Hepatocyte (in vitro differentiated cells): ENCODE data around the gene COQ9. TPM values are rescaled to one million over a fixed set of nuclear protein-coding genes. Genes with fewer than 3 reads are reported as not detected.

Source experiments
- DNase-seq: peaks from one replicate; pipeline ENCODE4 v3.0.0-alpha.2; 2016; ENCODE audit warnings: low spot score
- H2AFZ ChIP-seq: fragments of 200-600 bp; sonication (generic); 2 replicates; pipeline ENCODE4 v1.6.0; 2016; ENCODE audit warnings: antibody characterized with exemption, mild to moderate bottlenecking
- H3K27ac ChIP-seq: fragments of 200-600 bp; sonication (generic); 2 replicates; pipeline ENCODE4 v1.5.1; 2016; ENCODE audit warnings: mild to moderate bottlenecking
- H3K27me3 ChIP-seq: fragments of 200-600 bp; sonication (generic); 2 replicates; pipeline ENCODE4 v1.6.1; 2016
- H3K36me3 ChIP-seq: fragments of 200-600 bp; sonication (generic); replicated peaks from 2 replicates; pipeline ENCODE4 v1.5.1; 2016; ENCODE audit warnings: low read depth; ENCODE audit not compliant: insufficient read depth
- H3K4me1 ChIP-seq: fragments of 200-600 bp; sonication (generic); 2 replicates; pipeline ENCODE4 v1.5.1; 2016; ENCODE audit warnings: mild to moderate bottlenecking, moderate library complexity; ENCODE audit not compliant: insufficient read depth
- H3K4me2 ChIP-seq: fragments of 200-600 bp; sonication (generic); 2 replicates; pipeline ENCODE4 v1.6.0; 2016
- H3K4me3 ChIP-seq: fragments of 200-600 bp; sonication (generic); 2 replicates; pipeline ENCODE4 v1.5.1; 2016; ENCODE audit warnings: mild to moderate bottlenecking
- H3K79me2 ChIP-seq: fragments of 200-600 bp; sonication (generic); 2 replicates; pipeline ENCODE4 v1.6.0; 2017; ENCODE audit warnings: mild to moderate bottlenecking
- H3K9me2 ChIP-seq: fragments of 200-600 bp; sonication (generic); replicated peaks from 2 replicates; pipeline ENCODE4 v1.6.0; 2017; ENCODE audit warnings: mild to moderate bottlenecking; ENCODE audit not compliant: insufficient read depth
- H3K9me3 ChIP-seq: fragments of 200-600 bp; sonication (generic); 2 replicates; pipeline ENCODE4 v1.5.1; 2016; ENCODE audit warnings: low read depth, mild to moderate bottlenecking
- H4K20me1 ChIP-seq: fragments of 200-600 bp; sonication (generic); 2 replicates; pipeline ENCODE4 v1.6.0; 2016; ENCODE audit warnings: mild to moderate bottlenecking; ENCODE audit not compliant: insufficient read depth, poor library complexity, severe bottlenecking
- EZH2 ChIP-seq: fragments of 200-600 bp; sonication (generic); IDR thresholded peaks from 2 replicates; pipeline ENCODE4 v1.6.1; 2016; ENCODE audit warnings: antibody characterized with exemption, mild to moderate bottlenecking, borderline replicate concordance
- EZH2phosphoT487 ChIP-seq: fragments of 200-600 bp; sonication (generic); IDR thresholded peaks from one replicate; pipeline ENCODE4 v1.6.1; 2018; ENCODE audit warnings: antibody characterized with exemption, mild to moderate bottlenecking, low read depth, moderate library complexity; ENCODE audit not compliant: unreplicated experiment, severe bottlenecking
- WGBS: methylation state at CpG from one replicate; pipeline ENCODE4 v1.1.6; 2016; ENCODE audit warnings: low lambda C conversion rate; ENCODE audit errors: missing lambda C conversion rate; 5-methylcytosine and 5-hydroxymethylcytosine counted together
- polyA plus RNA-seq: library from polyadenylated mRNA; unstranded; fragments of >200 nt; fragmentation: Nextera tagmentation; extraction: Ambion mirVana; gene quantifications from 2 replicates; pipeline ENCODE4 v1.2.1, GENCODE V29; 2016
- total RNA-seq: library from RNA; depleted of rRNA; stranded (reverse); fragments of >200 nt; gene quantifications from 2 replicates; pipeline ENCODE4 v1.2.3, GENCODE V29; 2014
- TF ChIP-seq, protein P1 (sequence below): fragments of 200-600 bp; sonication (generic); IDR thresholded peaks from 2 replicates; pipeline ENCODE4 v1.5.1; 2016; ENCODE audit warnings: antibody characterized with exemption, mild to moderate bottlenecking; ENCODE audit not compliant: poor library complexity

COQ9 gene
- total and polyA plus RNA-seq, 2 experiments from 2014 or later, result 61.9 to 81.5 TPM

DNA sequence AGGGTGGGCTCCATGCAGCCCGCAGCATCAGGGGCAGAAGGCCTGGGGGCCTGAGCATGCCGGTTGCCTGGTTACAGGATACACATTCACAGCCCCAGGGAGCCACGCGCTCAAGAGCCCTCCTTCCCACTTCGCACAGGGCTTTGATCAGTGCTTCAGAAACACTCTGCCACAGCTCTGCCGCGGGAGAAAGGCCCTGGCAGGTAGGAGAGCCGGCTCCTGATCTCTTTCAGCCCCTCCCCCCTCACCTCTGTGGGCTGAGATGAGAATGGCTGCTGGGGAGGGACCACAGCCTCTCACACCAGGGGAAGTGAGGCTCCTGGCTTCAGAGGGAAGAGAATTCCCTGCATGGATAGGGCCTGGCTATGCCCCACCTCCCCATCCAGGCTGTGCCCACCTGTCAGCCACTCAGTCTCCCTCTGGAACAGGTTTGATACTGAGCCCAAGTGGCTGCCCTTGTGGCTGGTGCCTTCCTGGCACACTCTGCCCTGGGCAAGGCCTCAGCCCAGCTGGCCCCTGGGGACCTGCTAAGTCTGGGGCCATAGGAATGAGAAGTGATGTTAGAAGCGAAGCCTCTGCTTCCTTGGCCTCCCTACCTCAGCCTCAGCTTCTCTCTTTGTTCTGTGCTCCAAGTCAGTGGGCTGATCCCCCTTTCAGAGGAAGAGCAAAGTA lies 30.4 kb downstream of the COQ9 start:
- Histone ChIP-seq H3K36me3 (no peaks in the 10 kb centered on the region), H3K79me2 (peaks cover 58% of the 10 kb centered on the region), H3K4me1 (peaks cover 59% of the 10 kb centered on the region)

DNA sequence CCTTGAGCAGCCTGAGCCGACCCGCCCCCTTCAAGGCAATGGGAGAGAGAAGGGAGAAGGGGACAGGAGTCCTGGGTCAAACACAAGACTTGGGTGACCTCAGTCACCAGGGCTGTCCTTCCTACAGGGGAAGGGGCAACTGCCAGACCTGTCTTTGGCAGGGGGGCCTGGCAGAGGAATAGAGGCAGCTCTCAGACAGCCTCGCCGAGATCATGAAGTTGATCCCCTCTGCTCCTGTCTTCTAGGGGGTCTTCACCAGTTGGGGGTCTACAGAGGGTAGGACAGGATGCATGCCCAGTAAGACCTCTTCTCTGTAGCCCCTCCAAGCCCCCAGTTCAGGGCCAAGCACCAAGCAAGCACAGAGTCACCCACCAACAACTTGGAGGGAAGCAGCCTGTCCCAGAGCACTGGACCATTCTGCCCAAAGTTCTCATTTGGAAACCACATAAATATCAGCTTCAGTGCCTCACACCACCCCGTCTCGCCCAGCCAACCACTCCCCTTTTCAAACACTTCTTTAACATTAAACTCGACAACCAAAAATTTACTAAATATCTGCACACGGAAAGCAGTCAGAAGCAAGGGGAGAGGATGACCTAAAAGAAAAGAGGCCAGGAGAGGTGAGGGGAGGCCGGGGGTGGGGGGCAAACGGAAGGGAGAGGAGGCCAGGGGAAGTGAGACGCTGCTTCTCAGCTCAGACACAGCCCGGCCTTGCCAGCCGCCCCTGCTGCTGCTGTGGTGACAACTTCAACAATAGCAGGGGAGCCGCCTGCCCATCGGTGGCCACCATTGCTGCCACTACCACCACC lies 31.3 kb downstream of the COQ9 start:
- Histone ChIP-seq H3K27ac (peak overlapping the region; percentile 93), H3K4me2 (peak overlapping the region; percentile 84), H3K4me3 (peak overlapping the region; percentile 29), H2AFZ (no peak overlapping the region), H3K36me3 (no peaks in the 10 kb centered on the region), H3K4me1 (peaks cover 61% of the 10 kb centered on the region), H3K9me2 (no peaks in the 10 kb centered on the region), H4K20me1 (peaks cover 26% of the 10 kb centered on the region), H3K9me3 (no peaks in the 10 kb centered on the region), H3K79me2 (peaks cover 66% of the 10 kb centered on the region), H3K27me3 (no peaks in the 10 kb centered on the region)
- 64% methylated on average over 9 of the region's 15 CpGs for WGBS
- no peak for TF ChIP-seq EZH2
- TF ChIP-seq, protein P1, sequence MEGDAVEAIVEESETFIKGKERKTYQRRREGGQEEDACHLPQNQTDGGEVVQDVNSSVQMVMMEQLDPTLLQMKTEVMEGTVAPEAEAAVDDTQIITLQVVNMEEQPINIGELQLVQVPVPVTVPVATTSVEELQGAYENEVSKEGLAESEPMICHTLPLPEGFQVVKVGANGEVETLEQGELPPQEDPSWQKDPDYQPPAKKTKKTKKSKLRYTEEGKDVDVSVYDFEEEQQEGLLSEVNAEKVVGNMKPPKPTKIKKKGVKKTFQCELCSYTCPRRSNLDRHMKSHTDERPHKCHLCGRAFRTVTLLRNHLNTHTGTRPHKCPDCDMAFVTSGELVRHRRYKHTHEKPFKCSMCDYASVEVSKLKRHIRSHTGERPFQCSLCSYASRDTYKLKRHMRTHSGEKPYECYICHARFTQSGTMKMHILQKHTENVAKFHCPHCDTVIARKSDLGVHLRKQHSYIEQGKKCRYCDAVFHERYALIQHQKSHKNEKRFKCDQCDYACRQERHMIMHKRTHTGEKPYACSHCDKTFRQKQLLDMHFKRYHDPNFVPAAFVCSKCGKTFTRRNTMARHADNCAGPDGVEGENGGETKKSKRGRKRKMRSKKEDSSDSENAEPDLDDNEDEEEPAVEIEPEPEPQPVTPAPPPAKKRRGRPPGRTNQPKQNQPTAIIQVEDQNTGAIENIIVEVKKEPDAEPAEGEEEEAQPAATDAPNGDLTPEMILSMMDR, result no peak
- DNase-seq, result no peak

More for the DNA sequence above, 30.4 kb downstream of the COQ9 start:
- no peak overlapping the region for H2AFZ ChIP-seq
- TF ChIP-seq, protein P1, result no peak
- no peak for TF ChIP-seq EZH2
- TF ChIP-seq EZH2phosphoT487, result no peak
- no peaks in the 10 kb centered on the region for H3K27me3 ChIP-seq
- WGBS, result 46% methylated on average over 9 of the region's 9 CpGs
- H4K20me1 ChIP-seq, result peaks cover 26% of the 10 kb centered on the region
- H3K4me3 ChIP-seq, result no peak overlapping the region
- no peaks in the 10 kb centered on the region for H3K9me2 ChIP-seq
- no peaks in the 10 kb centered on the region for H3K9me3 ChIP-seq
- peak overlapping the region; percentile 84 for H3K4me2 ChIP-seq
- peak overlapping the region; percentile 22 for H3K27ac ChIP-seq
- no peak for DNase-seq

DNA sequence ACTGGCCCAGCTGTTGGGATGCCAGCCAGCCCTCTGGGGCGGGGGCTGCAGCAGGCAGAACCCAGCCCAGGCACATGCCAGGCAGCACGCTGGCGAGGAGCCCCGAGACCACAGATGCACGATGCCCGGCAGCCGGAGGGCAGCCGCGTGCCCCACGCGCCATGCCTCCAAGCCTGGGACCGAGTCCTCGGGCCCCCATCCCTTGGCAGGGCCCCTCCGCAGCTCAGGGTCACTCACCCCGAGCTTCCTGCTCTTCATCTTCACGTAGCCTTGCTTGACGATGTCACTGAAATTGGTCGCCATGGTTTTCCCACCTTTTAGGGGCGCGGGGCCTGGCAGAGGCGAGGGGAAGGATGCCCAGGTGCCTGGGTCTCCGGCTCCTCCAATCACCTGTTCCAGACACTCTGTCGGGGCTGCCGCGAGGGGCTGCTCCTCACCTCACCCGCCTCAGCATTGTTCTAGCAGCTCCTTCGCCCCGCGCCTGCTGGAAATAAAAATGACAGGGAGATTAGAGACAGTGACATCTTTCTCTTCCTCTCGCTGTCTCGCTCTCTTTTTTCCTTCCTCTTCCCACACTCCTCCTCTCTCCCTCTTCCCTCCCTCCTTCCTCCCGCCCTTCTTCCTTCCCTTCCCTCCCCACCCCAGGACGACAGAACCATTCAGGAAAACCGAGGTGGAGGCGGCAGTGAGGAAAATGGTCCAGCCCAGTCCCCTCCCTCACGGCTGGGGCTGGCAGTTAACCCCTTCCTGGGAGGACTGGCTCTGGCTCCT lies 32.1 kb downstream of the COQ9 start:
- WGBS, result 20% methylated on average over 33 of the region's 36 CpGs
- TF ChIP-seq EZH2phosphoT487, result no peak
- TF ChIP-seq, protein P1, result no peak
- no peak for TF ChIP-seq EZH2
- H4K20me1 ChIP-seq, result peaks cover 26% of the 10 kb centered on the region
- H3K9me2 ChIP-seq, result no peaks in the 10 kb centered on the region
- peak overlapping the region; percentile 29 for H3K4me3 ChIP-seq
- peak; percentile 77 for DNase-seq
- peak overlapping the region; percentile 93 for H3K27ac ChIP-seq
- H3K36me3 ChIP-seq, result no peaks in the 10 kb centered on the region
- H3K4me2 ChIP-seq, result peak overlapping the region; percentile 84
- peaks cover 69% of the 10 kb centered on the region for H3K4me1 ChIP-seq
- H2AFZ ChIP-seq, result no peak overlapping the region
- H3K9me3 ChIP-seq, result no peaks in the 10 kb centered on the region
- H3K79me2 ChIP-seq, result peaks cover 73% of the 10 kb centered on the region
- H3K27me3 ChIP-seq, result no peaks in the 10 kb centered on the region
